Neural cell (in vitro differentiated cells): Measurements from ENCODE around the gene INPP5F. TPM values are rescaled to one million over a fixed set of nuclear protein-coding genes. Genes with fewer than 3 reads are reported as not detected.

Experiments
- H2AFZ ChIP-seq: fragments of 200-600, 300-800 bp; sonication (generic), shearing (Covaris generic); 2 replicates; pipeline ENCODE4 v1.6.0; 2014; ENCODE audit warnings: low read depth, mild to moderate bottlenecking, antibody characterized with exemption, low read length, moderate library complexity
- H3F3A ChIP-seq: fragments of 200-600 bp; shearing (Covaris generic); 2 replicates; pipeline ENCODE4 v1.6.1; 2016; ENCODE audit warnings: mild to moderate bottlenecking, moderate library complexity, mixed read lengths, antibody characterized with exemption, low read length; ENCODE audit not compliant: insufficient read depth, poor library complexity, severe bottlenecking
- H3K27ac ChIP-seq: fragments of 200-600, 300-800 bp; sonication (generic), shearing (Covaris generic); 2 replicates; pipeline ENCODE4 v1.5.1; 2014; ENCODE audit warnings: mild to moderate bottlenecking, low read length, moderate library complexity
- H3K27me3 ChIP-seq: fragments of 300-800, 200-600 bp; sonication (generic), shearing (Covaris generic); 2 replicates; pipeline ENCODE4 v1.6.0; 2014; ENCODE audit warnings: mild to moderate bottlenecking, low read depth, low read length, moderate library complexity; ENCODE audit not compliant: insufficient read depth
- H3K36me3 ChIP-seq: fragments of 300-800, 200-600 bp; sonication (generic), shearing (Covaris generic); 2 replicates; pipeline ENCODE4 v1.5.1; 2014; ENCODE audit warnings: mild to moderate bottlenecking, antibody characterized with exemption, low read length, moderate library complexity; ENCODE audit not compliant: insufficient read depth
- H3K4me2 ChIP-seq: fragments of 300-800, 200-600 bp; sonication (generic), shearing (Covaris generic); 2 replicates; pipeline ENCODE4 v1.6.0; 2014; ENCODE audit warnings: mild to moderate bottlenecking, low read length
- H3K4me3 ChIP-seq: fragments of 300-800, 200-600 bp; sonication (generic), shearing (Covaris generic); 2 replicates; pipeline ENCODE4 v1.5.1; 2014; ENCODE audit warnings: mild to moderate bottlenecking, low read length, moderate library complexity
- H3K79me2 ChIP-seq: fragments of 200-600 bp; shearing (Covaris generic); replicated peaks from 2 replicates; pipeline ENCODE4 v1.6.0; 2014; ENCODE audit warnings: mild to moderate bottlenecking, low read length, moderate library complexity; ENCODE audit not compliant: insufficient read depth
- H3K9ac ChIP-seq: fragments of 300-800, 200-600 bp; sonication (generic), shearing (Covaris generic); 2 replicates; pipeline ENCODE4 v1.6.1; 2016; ENCODE audit warnings: mild to moderate bottlenecking, low read length, mixed read lengths
- H3K9me2 ChIP-seq: fragments of 200-600 bp; shearing (Covaris generic); 2 replicates; pipeline ENCODE4 v1.6.1; 2016; ENCODE audit warnings: mild to moderate bottlenecking, low read length, mixed read lengths; ENCODE audit not compliant: insufficient read depth
- H3K9me3 ChIP-seq: fragments of 200-600, 300-800 bp; sonication (generic), shearing (Covaris generic); 2 replicates; pipeline ENCODE4 v1.6.1; 2016; ENCODE audit warnings: mild to moderate bottlenecking, mixed run types, low read length, moderate library complexity, mixed read lengths
- H4K20me1 ChIP-seq: fragments of 200-600 bp; shearing (Covaris generic); 2 replicates; pipeline ENCODE4 v1.6.1; 2016; ENCODE audit warnings: mild to moderate bottlenecking, mixed run types; ENCODE audit not compliant: insufficient read depth
- EP300 ChIP-seq: fragments of 450-650 bp; conservative IDR thresholded peaks from 2 replicates; pipeline ENCODE4 v1.6.1; 2014; ENCODE audit warnings: antibody characterized with exemption, mild to moderate bottlenecking, moderate library complexity; ENCODE audit not compliant: poor library complexity, severe bottlenecking
- EZH2 ChIP-seq: fragments of 200-600, 300-800 bp; shearing (Covaris generic), sonication (generic); IDR thresholded peaks from 2 replicates; pipeline ENCODE4 v1.6.1; 2014; ENCODE audit warnings: antibody characterized with exemption, low read length, borderline replicate concordance, mild to moderate bottlenecking; ENCODE audit not compliant: insufficient read depth, poor library complexity, severe bottlenecking
- MXI1 ChIP-seq: fragments of 450-650 bp; conservative IDR thresholded peaks from 2 replicates; pipeline ENCODE4 v1.6.1; 2014; ENCODE audit warnings: antibody characterized with exemption, mild to moderate bottlenecking; ENCODE audit not compliant: poor library complexity, severe bottlenecking
- POLR2AphosphoS5 ChIP-seq: IDR thresholded peaks from 2 replicates; pipeline ENCODE4 v1.6.1; 2012
- RAD21 ChIP-seq: fragments of 450-650 bp; conservative IDR thresholded peaks from 2 replicates; pipeline ENCODE4 v1.6.1; 2014; ENCODE audit warnings: antibody characterized with exemption, mild to moderate bottlenecking, moderate library complexity
- SMC3 ChIP-seq: fragments of 450-650 bp; conservative IDR thresholded peaks from 2 replicates; pipeline ENCODE4 v1.6.1; 2014; ENCODE audit warnings: antibody characterized with exemption, mild to moderate bottlenecking, moderate library complexity; ENCODE audit not compliant: poor library complexity
- TAF1 ChIP-seq: IDR thresholded peaks from 2 replicates; pipeline ENCODE4 v1.6.1; 2012; ENCODE audit warnings: low read depth
- polyA plus RNA-seq: library from polyadenylated mRNA; depleted of rRNA; stranded (reverse); fragments of >200 nt; gene quantifications from 2 replicates; pipeline ENCODE4 v1.2.3, GENCODE V29; 2014
- TF ChIP-seq, protein P1 (sequence below): fragments of 450-650 bp; IDR thresholded peaks from 2 replicates; pipeline ENCODE4 v1.5.1; 2014; ENCODE audit warnings: antibody characterized with exemption, mild to moderate bottlenecking, moderate library complexity; ENCODE audit not compliant: poor library complexity, severe bottlenecking
- TF ChIP-seq, protein P2 (sequence below): IDR thresholded peaks from 2 replicates; pipeline ENCODE4 v1.6.1; 2012; ENCODE audit warnings: borderline replicate concordance

Gene INPP5F
- polyA plus RNA-seq, 1 donor from 2014 or later = 114 TPM

DNA sequence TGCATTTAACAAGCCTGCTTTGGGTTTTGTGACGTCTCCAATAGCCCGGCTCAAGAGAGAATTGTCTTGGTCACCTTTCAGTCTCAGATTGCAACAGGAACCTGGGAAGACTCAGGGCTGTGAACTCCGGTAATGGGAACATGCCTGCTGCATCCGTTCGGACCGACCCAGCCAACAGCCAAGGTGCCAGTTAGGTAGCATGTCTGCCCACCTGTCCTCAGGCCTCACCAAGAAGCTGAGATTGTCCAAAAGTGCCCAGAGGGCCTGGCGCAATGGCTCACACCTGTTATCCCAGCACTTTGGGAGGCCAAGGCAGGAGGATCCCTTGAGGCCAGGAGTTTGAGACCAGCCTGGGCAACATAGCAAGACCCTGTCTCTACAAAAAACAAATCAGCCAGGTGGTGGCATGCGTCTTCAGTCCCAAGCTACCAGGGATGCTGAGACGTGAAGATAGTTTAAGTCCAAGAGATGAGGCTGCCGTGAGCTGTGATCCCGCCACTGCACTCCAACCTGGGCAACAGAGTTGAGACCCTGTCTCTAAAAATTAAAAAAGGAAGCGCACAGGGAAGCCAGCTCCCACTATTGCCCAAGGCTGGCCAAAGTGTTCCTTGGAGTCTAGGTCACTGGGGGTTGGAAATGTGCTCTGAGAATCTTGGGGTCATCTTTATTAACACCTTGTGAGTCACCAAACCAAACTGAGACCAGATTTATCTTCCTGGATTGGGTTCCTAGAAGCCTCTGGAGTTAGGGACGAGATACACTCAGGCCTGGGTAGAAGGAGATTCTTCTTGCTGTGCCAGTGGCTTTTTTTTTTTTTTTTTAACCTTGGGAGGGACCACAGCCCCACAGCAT lies 47.7 kb upstream of the INPP5F start:
- Histone ChIP-seq H3K27me3 (no peaks in the 10 kb centered on the region), H3K36me3 (no peaks in the 10 kb centered on the region), H3K27ac (no peak overlapping the region), H4K20me1 (no peaks in the 10 kb centered on the region), H3K9me2 (no peaks in the 10 kb centered on the region), H3F3A (no peaks in the 10 kb centered on the region), H3K4me3 (no peak overlapping the region), H3K4me2 (no peak overlapping the region), H3K9ac (no peak overlapping the region), H3K9me3 (no peaks in the 10 kb centered on the region), H2AFZ (no peak overlapping the region), H3K79me2 (no peaks in the 10 kb centered on the region)
- TF ChIP-seq TAF1 (no peak), EZH2 (no peak), MXI1 (no peak), SMC3 (no peak), POLR2AphosphoS5 (no peak), EP300 (no peak), RAD21 (no peak)
- TF ChIP-seq, protein P1, sequence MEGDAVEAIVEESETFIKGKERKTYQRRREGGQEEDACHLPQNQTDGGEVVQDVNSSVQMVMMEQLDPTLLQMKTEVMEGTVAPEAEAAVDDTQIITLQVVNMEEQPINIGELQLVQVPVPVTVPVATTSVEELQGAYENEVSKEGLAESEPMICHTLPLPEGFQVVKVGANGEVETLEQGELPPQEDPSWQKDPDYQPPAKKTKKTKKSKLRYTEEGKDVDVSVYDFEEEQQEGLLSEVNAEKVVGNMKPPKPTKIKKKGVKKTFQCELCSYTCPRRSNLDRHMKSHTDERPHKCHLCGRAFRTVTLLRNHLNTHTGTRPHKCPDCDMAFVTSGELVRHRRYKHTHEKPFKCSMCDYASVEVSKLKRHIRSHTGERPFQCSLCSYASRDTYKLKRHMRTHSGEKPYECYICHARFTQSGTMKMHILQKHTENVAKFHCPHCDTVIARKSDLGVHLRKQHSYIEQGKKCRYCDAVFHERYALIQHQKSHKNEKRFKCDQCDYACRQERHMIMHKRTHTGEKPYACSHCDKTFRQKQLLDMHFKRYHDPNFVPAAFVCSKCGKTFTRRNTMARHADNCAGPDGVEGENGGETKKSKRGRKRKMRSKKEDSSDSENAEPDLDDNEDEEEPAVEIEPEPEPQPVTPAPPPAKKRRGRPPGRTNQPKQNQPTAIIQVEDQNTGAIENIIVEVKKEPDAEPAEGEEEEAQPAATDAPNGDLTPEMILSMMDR = no peak
- TF ChIP-seq, protein P2, sequence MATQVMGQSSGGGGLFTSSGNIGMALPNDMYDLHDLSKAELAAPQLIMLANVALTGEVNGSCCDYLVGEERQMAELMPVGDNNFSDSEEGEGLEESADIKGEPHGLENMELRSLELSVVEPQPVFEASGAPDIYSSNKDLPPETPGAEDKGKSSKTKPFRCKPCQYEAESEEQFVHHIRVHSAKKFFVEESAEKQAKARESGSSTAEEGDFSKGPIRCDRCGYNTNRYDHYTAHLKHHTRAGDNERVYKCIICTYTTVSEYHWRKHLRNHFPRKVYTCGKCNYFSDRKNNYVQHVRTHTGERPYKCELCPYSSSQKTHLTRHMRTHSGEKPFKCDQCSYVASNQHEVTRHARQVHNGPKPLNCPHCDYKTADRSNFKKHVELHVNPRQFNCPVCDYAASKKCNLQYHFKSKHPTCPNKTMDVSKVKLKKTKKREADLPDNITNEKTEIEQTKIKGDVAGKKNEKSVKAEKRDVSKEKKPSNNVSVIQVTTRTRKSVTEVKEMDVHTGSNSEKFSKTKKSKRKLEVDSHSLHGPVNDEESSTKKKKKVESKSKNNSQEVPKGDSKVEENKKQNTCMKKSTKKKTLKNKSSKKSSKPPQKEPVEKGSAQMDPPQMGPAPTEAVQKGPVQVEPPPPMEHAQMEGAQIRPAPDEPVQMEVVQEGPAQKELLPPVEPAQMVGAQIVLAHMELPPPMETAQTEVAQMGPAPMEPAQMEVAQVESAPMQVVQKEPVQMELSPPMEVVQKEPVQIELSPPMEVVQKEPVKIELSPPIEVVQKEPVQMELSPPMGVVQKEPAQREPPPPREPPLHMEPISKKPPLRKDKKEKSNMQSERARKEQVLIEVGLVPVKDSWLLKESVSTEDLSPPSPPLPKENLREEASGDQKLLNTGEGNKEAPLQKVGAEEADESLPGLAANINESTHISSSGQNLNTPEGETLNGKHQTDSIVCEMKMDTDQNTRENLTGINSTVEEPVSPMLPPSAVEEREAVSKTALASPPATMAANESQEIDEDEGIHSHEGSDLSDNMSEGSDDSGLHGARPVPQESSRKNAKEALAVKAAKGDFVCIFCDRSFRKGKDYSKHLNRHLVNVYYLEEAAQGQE = no peak

DNA sequence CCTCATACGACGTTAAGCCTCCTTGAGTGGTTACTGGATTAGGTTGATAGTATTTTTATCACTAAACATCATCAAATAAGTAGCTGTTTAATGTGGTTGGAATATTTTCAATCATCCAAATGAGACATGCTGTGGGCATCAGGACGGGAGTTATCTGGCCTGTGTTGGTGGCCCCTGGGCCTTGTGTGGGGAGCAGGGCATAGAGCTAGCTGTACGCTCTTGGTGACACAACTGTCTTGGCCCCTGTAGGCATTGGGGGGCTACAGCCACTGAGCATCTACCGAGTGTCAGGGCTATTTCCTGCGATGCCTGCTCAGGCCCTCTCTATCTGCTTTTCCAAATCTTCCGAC lies 46.4 kb upstream of the INPP5F start:
- Histone ChIP-seq H2AFZ (no peak overlapping the region), H3K36me3 (no peaks in the 10 kb centered on the region), H3K4me2 (no peak overlapping the region)

More for the DNA sequence above, 46.4 kb upstream of the INPP5F start:
- Histone ChIP-seq H3K79me2 (no peaks in the 10 kb centered on the region), H3K27ac (no peak overlapping the region), H3K4me3 (no peak overlapping the region), H3K9me2 (no peaks in the 10 kb centered on the region), H4K20me1 (no peaks in the 10 kb centered on the region), H3K9ac (no peak overlapping the region), H3K27me3 (no peaks in the 10 kb centered on the region), H3K9me3 (no peaks in the 10 kb centered on the region), H3F3A (no peaks in the 10 kb centered on the region)
- TF ChIP-seq SMC3 (no peak), EP300 (no peak), MXI1 (no peak)
